Stomach (tissue), 4 donors: Measurements from ENCODE around the gene BPIFA1.

Experiments
- EP300 ChIP-seq: sonication (generic); formaldehyde crosslinking; IDR thresholded peaks from one replicate; pipeline ENCODE4 v1.6.1; 2017; ENCODE audit warnings: antibody characterized with exemption
- POLR2A ChIP-seq, 4 donors: fragments of 450-650 bp; IDR thresholded peaks; one replicate each; pipeline ENCODE4 v1.6.1; 2016; ENCODE audit warnings: antibody characterized with exemption in 4 of 4, control low read depth in 2 of 4, mild to moderate bottlenecking in 1 of 4, moderate library complexity in 1 of 4
- POLR2AphosphoS5 ChIP-seq, 3 donors: sonication (generic); formaldehyde crosslinking; IDR thresholded peaks; one replicate each; pipeline ENCODE4 v1.6.1; 2016; ENCODE audit warnings: antibody characterized with exemption in 3 of 3
- TF ChIP-seq, protein P1 (sequence below), 7 experiments: fragments of 450-650 bp in 4 of 7; fragments of 200-600 bp in 3 of 7; sonication (generic) in 3 of 7; IDR thresholded peaks; one replicate each; pipeline ENCODE4 v1.5.1; 2016 to 2019; ENCODE audit warnings: antibody characterized with exemption in 7 of 7, control low read depth in 2 of 7, mild to moderate bottlenecking in 1 of 7

DNA sequence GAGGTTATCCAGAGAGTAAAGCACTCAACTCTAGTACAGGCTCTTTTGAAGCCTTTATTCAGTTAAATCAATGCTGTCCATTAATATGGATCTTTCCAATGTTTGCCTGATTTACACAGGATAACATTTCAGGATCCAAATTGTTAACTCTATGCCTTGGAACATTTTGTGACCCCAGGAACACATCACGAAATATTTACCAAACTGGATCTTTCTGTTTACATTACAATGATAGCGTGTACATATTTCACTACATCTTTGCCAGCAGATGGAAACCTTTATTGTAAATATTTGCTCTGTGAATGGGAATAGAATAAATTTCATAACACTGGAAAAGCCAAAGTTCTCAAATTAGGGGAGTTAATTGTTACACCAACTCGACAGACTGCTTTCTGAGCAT is 44.3 kb upstream of the BPIFA1 start:
- TF ChIP-seq, protein P1, sequence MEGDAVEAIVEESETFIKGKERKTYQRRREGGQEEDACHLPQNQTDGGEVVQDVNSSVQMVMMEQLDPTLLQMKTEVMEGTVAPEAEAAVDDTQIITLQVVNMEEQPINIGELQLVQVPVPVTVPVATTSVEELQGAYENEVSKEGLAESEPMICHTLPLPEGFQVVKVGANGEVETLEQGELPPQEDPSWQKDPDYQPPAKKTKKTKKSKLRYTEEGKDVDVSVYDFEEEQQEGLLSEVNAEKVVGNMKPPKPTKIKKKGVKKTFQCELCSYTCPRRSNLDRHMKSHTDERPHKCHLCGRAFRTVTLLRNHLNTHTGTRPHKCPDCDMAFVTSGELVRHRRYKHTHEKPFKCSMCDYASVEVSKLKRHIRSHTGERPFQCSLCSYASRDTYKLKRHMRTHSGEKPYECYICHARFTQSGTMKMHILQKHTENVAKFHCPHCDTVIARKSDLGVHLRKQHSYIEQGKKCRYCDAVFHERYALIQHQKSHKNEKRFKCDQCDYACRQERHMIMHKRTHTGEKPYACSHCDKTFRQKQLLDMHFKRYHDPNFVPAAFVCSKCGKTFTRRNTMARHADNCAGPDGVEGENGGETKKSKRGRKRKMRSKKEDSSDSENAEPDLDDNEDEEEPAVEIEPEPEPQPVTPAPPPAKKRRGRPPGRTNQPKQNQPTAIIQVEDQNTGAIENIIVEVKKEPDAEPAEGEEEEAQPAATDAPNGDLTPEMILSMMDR (IDR thresholded peaks at IDR 0.05), result no peak
- TF ChIP-seq POLR2A (IDR thresholded peaks at IDR 0.05), result no peak
- peak in 2 of 3 donors; percentile 36 to 45 for TF ChIP-seq POLR2AphosphoS5 (IDR thresholded peaks at IDR 0.05)
- TF ChIP-seq EP300, result no peak
